ENCODE data around the gene DRG2.

GRCh38 chr17:18121144-18121910 lies 33.6 kb downstream of the DRG2 start:
- TF ChIP-seq CTCF (IDR thresholded peaks at IDR 0.05): no peak
- no peak for TF ChIP-seq SMC3 (IDR thresholded peaks at IDR 0.05)
- TF ChIP-seq POLR2A (IDR thresholded peaks at IDR 0.05; ENCODE audit: low read length): no peak
- no peak for TF ChIP-seq RAD21 (conservative IDR thresholded peaks at IDR 0.05 in 1 of 2, IDR thresholded peaks at IDR 0.05 in 1 of 2)
- TF ChIP-seq, protein P1, sequence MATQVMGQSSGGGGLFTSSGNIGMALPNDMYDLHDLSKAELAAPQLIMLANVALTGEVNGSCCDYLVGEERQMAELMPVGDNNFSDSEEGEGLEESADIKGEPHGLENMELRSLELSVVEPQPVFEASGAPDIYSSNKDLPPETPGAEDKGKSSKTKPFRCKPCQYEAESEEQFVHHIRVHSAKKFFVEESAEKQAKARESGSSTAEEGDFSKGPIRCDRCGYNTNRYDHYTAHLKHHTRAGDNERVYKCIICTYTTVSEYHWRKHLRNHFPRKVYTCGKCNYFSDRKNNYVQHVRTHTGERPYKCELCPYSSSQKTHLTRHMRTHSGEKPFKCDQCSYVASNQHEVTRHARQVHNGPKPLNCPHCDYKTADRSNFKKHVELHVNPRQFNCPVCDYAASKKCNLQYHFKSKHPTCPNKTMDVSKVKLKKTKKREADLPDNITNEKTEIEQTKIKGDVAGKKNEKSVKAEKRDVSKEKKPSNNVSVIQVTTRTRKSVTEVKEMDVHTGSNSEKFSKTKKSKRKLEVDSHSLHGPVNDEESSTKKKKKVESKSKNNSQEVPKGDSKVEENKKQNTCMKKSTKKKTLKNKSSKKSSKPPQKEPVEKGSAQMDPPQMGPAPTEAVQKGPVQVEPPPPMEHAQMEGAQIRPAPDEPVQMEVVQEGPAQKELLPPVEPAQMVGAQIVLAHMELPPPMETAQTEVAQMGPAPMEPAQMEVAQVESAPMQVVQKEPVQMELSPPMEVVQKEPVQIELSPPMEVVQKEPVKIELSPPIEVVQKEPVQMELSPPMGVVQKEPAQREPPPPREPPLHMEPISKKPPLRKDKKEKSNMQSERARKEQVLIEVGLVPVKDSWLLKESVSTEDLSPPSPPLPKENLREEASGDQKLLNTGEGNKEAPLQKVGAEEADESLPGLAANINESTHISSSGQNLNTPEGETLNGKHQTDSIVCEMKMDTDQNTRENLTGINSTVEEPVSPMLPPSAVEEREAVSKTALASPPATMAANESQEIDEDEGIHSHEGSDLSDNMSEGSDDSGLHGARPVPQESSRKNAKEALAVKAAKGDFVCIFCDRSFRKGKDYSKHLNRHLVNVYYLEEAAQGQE (IDR thresholded peaks at IDR 0.05): no peak
- TF ChIP-seq HOXA7 (CRISPR knock-in tag; IDR thresholded peaks at IDR 0.05): no peak
